Smooth muscle cell (in vitro differentiated cells): Measurements from ENCODE around the gene ACTR2. TPM values are rescaled to one million over a fixed set of nuclear protein-coding genes. Genes with fewer than 3 reads are reported as not detected.

Experiments
- DNase-seq: peaks from one replicate; lab custom pipeline; 2025; ENCODE audit not compliant: unreplicated experiment; lab: John Stamatoyannopoulos, UW
- H2AFZ ChIP-seq: fragments of 200-600 bp; sonication (generic); 2 replicates; pipeline ENCODE4 v1.6.0; 2016; ENCODE audit warnings: antibody characterized with exemption, low read depth, mild to moderate bottlenecking
- H3F3A ChIP-seq: fragments of 200-600 bp; sonication (generic); 2 replicates; pipeline ENCODE4 v1.6.0; 2017; ENCODE audit warnings: antibody characterized with exemption, low read depth
- H3K27ac ChIP-seq: fragments of 200-600 bp; sonication (generic); 2 replicates; pipeline ENCODE4 v1.5.1; 2016; ENCODE audit warnings: low read depth, mild to moderate bottlenecking
- H3K27me3 ChIP-seq: fragments of 200-600 bp; sonication (generic); 2 replicates; pipeline ENCODE4 v1.6.1; 2016; ENCODE audit warnings: low read depth, mild to moderate bottlenecking
- H3K36me3 ChIP-seq: fragments of 200-600 bp; sonication (generic); 2 replicates; pipeline ENCODE4 v1.5.1; 2016; ENCODE audit warnings: low read depth
- H3K4me1 ChIP-seq: fragments of 200-600 bp; sonication (generic); 2 replicates; pipeline ENCODE4 v1.5.1; 2016; ENCODE audit warnings: low read depth
- H3K4me2 ChIP-seq: fragments of 200-600 bp; sonication (generic); 2 replicates; pipeline ENCODE4 v1.6.0; 2016; ENCODE audit warnings: mild to moderate bottlenecking
- H3K4me3 ChIP-seq: fragments of 200-600 bp; sonication (generic); 2 replicates; pipeline ENCODE4 v1.5.1; 2016; ENCODE audit warnings: mild to moderate bottlenecking
- H3K79me2 ChIP-seq: fragments of 200-600 bp; sonication (generic); 2 replicates; pipeline ENCODE4 v1.6.0; 2016; ENCODE audit warnings: low read depth, mild to moderate bottlenecking
- H3K9ac ChIP-seq: fragments of 200-600 bp; sonication (generic); 2 replicates; pipeline ENCODE4 v1.6.0; 2016; ENCODE audit warnings: low read depth
- H3K9me3 ChIP-seq: fragments of 200-600 bp; sonication (generic); replicated peaks from 2 replicates; pipeline ENCODE4 v1.5.1; 2016; ENCODE audit warnings: low read depth
- H4K20me1 ChIP-seq: fragments of 200-600 bp; sonication (generic); 2 replicates; pipeline ENCODE4 v1.6.0; 2016; ENCODE audit warnings: low read depth
- CTCF ChIP-seq: fragments of 200-600 bp; sonication (generic); IDR thresholded peaks from 2 replicates; pipeline ENCODE4 v1.5.1; 2017; ENCODE audit warnings: borderline replicate concordance, mild to moderate bottlenecking, antibody characterized with exemption; ENCODE audit not compliant: insufficient read depth, poor library complexity, severe bottlenecking
- WGBS: methylation state at CpG from one replicate; pipeline ENCODE4 v1.1.7; 2016; ENCODE audit warnings: low lambda C conversion rate; 5-methylcytosine and 5-hydroxymethylcytosine counted together
- polyA plus RNA-seq: library from polyadenylated mRNA; unstranded; fragments of >200 nt; fragmentation: Nextera tagmentation; extraction: Ambion mirVana; gene quantifications from 2 replicates; pipeline ENCODE4 v1.2.1, GENCODE V29; 2016
- total RNA-seq: library from RNA; depleted of rRNA; stranded (reverse); fragments of >200 nt; gene quantifications from 2 replicates; pipeline ENCODE4 v1.2.3, GENCODE V29; 2014

The ACTR2 gene
- total and polyA plus RNA-seq, 2 experiments from 2014 or later: 108 to 174 TPM

GRCh38 chr2:65212115-65212514 lies 15.5 kb upstream of the ACTR2 start:
- no peak for TF ChIP-seq CTCF
- Histone ChIP-seq H3K9me3 (no peaks in the 10 kb centered on the region), H3F3A (no peaks in the 10 kb centered on the region), H3K27me3 (no peaks in the 10 kb centered on the region), H3K27ac (no peak overlapping the region), H3K36me3 (no peaks in the 10 kb centered on the region), H4K20me1 (no peaks in the 10 kb centered on the region), H3K79me2 (no peaks in the 10 kb centered on the region), H3K4me3 (no peak overlapping the region), H3K4me2 (no peak overlapping the region), H3K9ac (no peak overlapping the region), H2AFZ (no peak overlapping the region), H3K4me1 (peaks cover 6% of the 10 kb centered on the region)
- WGBS: 87% methylated on average over 3 of the region's 3 CpGs
- no peak for DNase-seq

- Histone ChIP-seq H3K9ac (no peak overlapping the region), H3K4me2 (no peak overlapping the region), H3K79me2 (no peaks in the 10 kb centered on the region), H3K9me3 (no peaks in the 10 kb centered on the region), H4K20me1 (no peaks in the 10 kb centered on the region), H3K36me3 (no peaks in the 10 kb centered on the region), H3K4me3 (no peak overlapping the region), H3F3A (no peaks in the 10 kb centered on the region), H3K27me3 (no peaks in the 10 kb centered on the region), H2AFZ (no peak overlapping the region), H3K27ac (no peak overlapping the region), H3K4me1 (peaks cover 6% of the 10 kb centered on the region)
- TF ChIP-seq CTCF: no peak
- no peak for DNase-seq
Measured at GRCh38 chr2:65212619-65213018, 15.0 kb upstream of the ACTR2 start.

GRCh38 chr2:65213035-65213434 lies 14.6 kb upstream of the ACTR2 start:
- 87% methylated on average over 9 of the region's 9 CpGs for WGBS
- H3F3A ChIP-seq: no peaks in the 10 kb centered on the region
- no peaks in the 10 kb centered on the region for H3K9me3 ChIP-seq
- H3K27me3 ChIP-seq: no peaks in the 10 kb centered on the region
- peaks cover 6% of the 10 kb centered on the region for H3K4me1 ChIP-seq
- no peaks in the 10 kb centered on the region for H4K20me1 ChIP-seq
- H3K36me3 ChIP-seq: no peaks in the 10 kb centered on the region
- TF ChIP-seq CTCF: no peak
- no peak for DNase-seq
- no peak overlapping the region for H3K4me2 ChIP-seq
- H3K4me3 ChIP-seq: no peak overlapping the region
- H3K27ac ChIP-seq: no peak overlapping the region
- H3K79me2 ChIP-seq: no peaks in the 10 kb centered on the region
- no peak overlapping the region for H3K9ac ChIP-seq
- no peak overlapping the region for H2AFZ ChIP-seq

- DNase-seq: no peak
- H4K20me1 ChIP-seq: no peaks in the 10 kb centered on the region
- no peak overlapping the region for H3K4me3 ChIP-seq
- no peaks in the 10 kb centered on the region for H3F3A ChIP-seq
- H3K79me2 ChIP-seq: no peaks in the 10 kb centered on the region
- H3K9ac ChIP-seq: no peak overlapping the region
- H3K36me3 ChIP-seq: no peaks in the 10 kb centered on the region
- no peaks in the 10 kb centered on the region for H3K9me3 ChIP-seq
- 100% methylated on average over 1 of the region's 1 CpG for whole genome bisulfite sequencing
- no peak overlapping the region for H2AFZ ChIP-seq
- no peak overlapping the region for H3K27ac ChIP-seq
- H3K4me1 ChIP-seq: peaks cover 6% of the 10 kb centered on the region
- no peaks in the 10 kb centered on the region for H3K27me3 ChIP-seq
- no peak for TF ChIP-seq CTCF
- H3K4me2 ChIP-seq: no peak overlapping the region
Measured at GRCh38 chr2:65214361-65214760, 13.3 kb upstream of the ACTR2 start.
